ENCODE data around the gene COL5A1.
A peak's percentile ranks its signal among the peaks of the same experiment; 100 is the strongest.

The COL5A1 gene

DNA sequence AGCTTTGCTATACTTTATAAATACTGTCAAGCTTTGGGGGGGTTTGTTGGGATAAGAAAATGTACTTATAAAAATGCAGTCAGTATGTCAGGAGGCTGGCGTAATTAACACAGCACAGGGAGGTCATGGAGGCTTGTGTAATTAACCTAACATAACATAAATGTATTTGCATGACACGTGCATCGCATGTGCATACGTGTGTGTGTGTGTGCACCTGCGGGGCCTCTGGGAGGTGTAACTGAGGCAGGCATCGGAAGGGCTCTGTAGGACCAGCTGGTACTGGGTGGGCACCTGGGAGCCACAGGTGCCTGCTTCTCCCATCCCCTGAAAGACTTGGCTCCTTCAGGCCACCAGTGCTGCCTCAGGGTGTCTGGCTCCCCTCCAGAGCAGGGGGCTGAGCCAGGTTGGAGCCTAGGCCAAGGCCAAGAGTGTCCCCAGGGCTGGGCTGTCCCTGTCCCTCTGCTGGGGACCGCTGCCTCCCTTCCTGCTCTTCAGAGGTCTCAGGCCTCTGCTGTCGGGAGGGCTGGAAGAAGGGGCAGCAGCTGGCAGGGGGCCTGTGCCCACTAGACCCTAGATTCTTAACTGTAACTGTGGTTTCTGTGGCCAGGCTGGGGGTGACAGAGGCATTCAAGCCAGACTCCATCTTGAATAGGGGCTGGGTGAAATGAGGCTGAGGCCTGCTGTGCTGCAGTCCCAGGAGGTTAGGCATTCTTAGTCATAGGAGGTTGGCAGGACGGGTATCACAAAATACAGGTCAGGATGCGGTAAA, 248.0 kb downstream of the COL5A1 start:
- POLR2A ChIA-PET, result no interaction called here
- Histone ChIP-seq H3K4me3 (ENCODE audit: control insufficient read depth in 1 of 7, extremely low read depth in 1 of 7, insufficient read depth in 4 of 7, low read depth in 2 of 7, low read length in 6 of 7) (no peak overlapping the region), H3K27ac (ENCODE audit: insufficient read depth in 1 of 2, low read depth in 1 of 2, low read length in 2 of 2, poor library complexity in 1 of 2, severe bottlenecking in 2 of 2) (no peak overlapping the region), H3K27me3 (replicated peaks in 2 of 5; ENCODE audit: control insufficient read depth in 4 of 5, insufficient read depth in 5 of 5, low read length in 4 of 5) (no peaks in the 10 kb centered on the region), H3K9me3 (ENCODE audit: control extremely low read depth in 1 of 5, control insufficient read depth in 4 of 5, insufficient read depth in 2 of 5, low read depth in 1 of 5, low read length in 4 of 5) (peaks cover 0 to 1% (median 0%) of the 10 kb centered on the region in 5 experiments), H3K36me3 (ENCODE audit: control insufficient read depth in 4 of 4, insufficient read depth in 4 of 4, low read length in 3 of 4) (no peaks in the 10 kb centered on the region), H3K4me1 (ENCODE audit: control extremely low read depth in 1 of 4, control insufficient read depth in 4 of 4, insufficient read depth in 4 of 4, low read length in 3 of 4) (peaks cover 6 to 50% (median 34%) of the 10 kb centered on the region in 4 experiments)
- 87% methylated on average over 7 of the region's 10 CpGs for WGBS (ENCODE audit: insufficient coverage)
- DNase-seq, result peak in 2 of 3 donors; percentile 75 to 90
- CTCF ChIA-PET, result no interaction called here

DNA sequence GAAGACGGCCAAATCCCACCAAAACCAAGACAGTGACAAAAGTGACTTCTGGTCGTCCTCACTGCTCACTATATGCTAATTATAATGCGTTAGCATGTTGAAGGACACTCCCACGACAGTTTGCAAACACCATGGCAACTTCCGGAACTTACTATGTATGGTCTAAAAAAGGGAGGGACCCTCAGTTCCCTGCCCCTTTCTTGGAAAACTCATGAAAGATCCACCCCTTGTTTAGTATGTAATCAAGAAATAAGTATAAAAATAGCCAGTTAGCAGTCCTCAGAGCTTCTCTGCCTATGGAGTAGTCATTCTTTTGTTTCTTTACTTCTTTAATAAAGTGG, 248.5 kb downstream of the COL5A1 start:
- peaks cover 0 to 4% (median 0%) of the 10 kb centered on the region in 5 experiments for H3K9me3 ChIP-seq (ENCODE audit: control extremely low read depth in 1 of 5, control insufficient read depth in 4 of 5, insufficient read depth in 2 of 5, low read depth in 1 of 5, low read length in 4 of 5)
- H3K27ac ChIP-seq (ENCODE audit: insufficient read depth in 1 of 2, low read depth in 1 of 2, low read length in 2 of 2, poor library complexity in 1 of 2, severe bottlenecking in 2 of 2), result no peak overlapping the region
- peaks cover 6 to 50% (median 35%) of the 10 kb centered on the region in 4 experiments for H3K4me1 ChIP-seq (ENCODE audit: control extremely low read depth in 1 of 4, control insufficient read depth in 4 of 4, insufficient read depth in 4 of 4, low read length in 3 of 4)
- CTCF ChIA-PET, result no interaction called here
- no peaks in the 10 kb centered on the region for H3K27me3 ChIP-seq (replicated peaks in 2 of 5; ENCODE audit: control insufficient read depth in 4 of 5, insufficient read depth in 5 of 5, low read length in 4 of 5)
- H3K4me3 ChIP-seq (ENCODE audit: control insufficient read depth in 1 of 7, extremely low read depth in 1 of 7, insufficient read depth in 4 of 7, low read depth in 2 of 7, low read length in 6 of 7), result no peak overlapping the region
- no peaks in the 10 kb centered on the region for H3K36me3 ChIP-seq (ENCODE audit: control insufficient read depth in 4 of 4, insufficient read depth in 4 of 4, low read length in 3 of 4)
- 91% methylated on average over 4 of the region's 5 CpGs for WGBS (ENCODE audit: insufficient coverage)
- POLR2A ChIA-PET, result no interaction called here
- DNase-seq, result no peak

DNA sequence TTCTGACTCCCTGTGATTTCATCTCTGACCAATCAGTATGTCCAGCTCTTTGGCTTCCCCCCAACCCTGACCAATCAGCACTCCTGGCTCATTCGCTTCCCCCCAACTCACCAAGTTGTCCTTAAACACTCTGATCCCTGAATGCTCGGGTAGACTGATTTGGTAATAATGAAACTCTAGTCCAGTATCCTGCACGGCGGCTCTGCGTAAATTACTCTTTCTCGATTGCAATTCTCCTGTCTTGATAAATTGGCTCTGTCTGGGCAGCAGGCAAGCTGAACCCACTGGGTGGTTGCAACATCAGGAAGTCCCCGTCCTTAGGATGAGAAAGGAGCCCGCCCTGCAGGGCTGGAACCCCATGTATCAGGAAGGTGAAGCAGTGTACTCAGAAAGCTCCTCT, 249.4 kb downstream of the COL5A1 start:
- Histone ChIP-seq H3K27me3 (replicated peaks in 2 of 5; ENCODE audit: control insufficient read depth in 4 of 5, insufficient read depth in 5 of 5, low read length in 4 of 5) (no peaks in the 10 kb centered on the region), H3K4me1 (ENCODE audit: control extremely low read depth in 1 of 4, control insufficient read depth in 4 of 4, insufficient read depth in 4 of 4, low read length in 3 of 4) (peaks cover 6 to 56% (median 41%) of the 10 kb centered on the region in 4 experiments), H3K9me3 (ENCODE audit: control extremely low read depth in 1 of 5, control insufficient read depth in 4 of 5, insufficient read depth in 2 of 5, low read depth in 1 of 5, low read length in 4 of 5) (peaks cover 0 to 4% (median 0%) of the 10 kb centered on the region in 5 experiments), H3K36me3 (ENCODE audit: control insufficient read depth in 4 of 4, insufficient read depth in 4 of 4, low read length in 3 of 4) (no peaks in the 10 kb centered on the region), H3K27ac (ENCODE audit: insufficient read depth in 1 of 2, low read depth in 1 of 2, low read length in 2 of 2, poor library complexity in 1 of 2, severe bottlenecking in 2 of 2) (no peak overlapping the region), H3K4me3 (ENCODE audit: control insufficient read depth in 1 of 7, extremely low read depth in 1 of 7, insufficient read depth in 4 of 7, low read depth in 2 of 7, low read length in 6 of 7) (no peak overlapping the region)
- WGBS (ENCODE audit: insufficient coverage), result 82% methylated on average over 5 of the region's 8 CpGs
- ChIA-PET CTCF (interaction anchor here (0.6 kb wide), 1 partner anchor 349 kb away, joined by 3 read pairs; no protein-coding TSS in a partner anchor), POLR2A (no interaction called here)
- peak in 2 of 3 donors; percentile 13 to 31 for DNase-seq

DNA sequence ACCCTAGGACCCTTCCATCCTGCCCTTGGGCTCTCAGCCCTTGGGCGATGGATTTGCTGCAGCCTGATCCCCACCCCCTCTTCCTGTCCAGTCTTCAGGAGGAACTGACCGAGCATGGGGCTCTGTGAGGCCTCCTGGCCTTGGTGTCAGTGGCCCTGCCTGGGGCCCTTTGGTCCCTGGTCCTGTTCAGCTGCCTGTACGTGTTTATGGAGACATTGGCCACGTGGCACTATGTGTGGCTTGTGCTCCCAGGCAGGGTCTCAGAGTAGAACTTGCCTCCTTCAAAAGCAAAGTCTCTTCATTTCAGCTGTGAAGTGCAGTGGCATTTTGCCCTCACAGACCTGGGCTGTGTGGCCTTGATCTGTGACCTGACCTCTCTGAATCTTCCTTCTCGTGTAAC, 250.1 kb downstream of the COL5A1 start:
- CTCF ChIA-PET, result no interaction called here

DNA sequence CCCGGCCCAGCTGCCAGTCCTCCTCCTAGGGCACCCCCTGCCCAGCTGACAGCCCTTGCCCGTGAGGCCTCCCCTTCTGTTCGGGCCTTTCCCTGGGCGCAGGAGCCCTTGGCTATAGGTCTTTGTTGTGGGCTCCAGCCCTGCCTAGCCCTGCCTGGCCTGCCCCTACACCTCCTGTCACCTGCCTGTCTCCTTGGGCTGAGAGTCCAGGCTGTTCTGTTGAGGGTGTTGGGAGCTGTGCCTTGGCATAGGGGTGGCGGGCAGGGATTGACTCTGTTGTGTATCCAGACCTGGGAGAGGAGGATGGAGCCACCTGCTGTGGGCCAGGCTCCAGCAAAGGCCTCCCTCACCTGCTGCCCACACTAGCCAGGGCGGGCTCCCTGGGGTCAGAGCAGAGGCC, 250.6 kb downstream of the COL5A1 start:
- Histone ChIP-seq H3K9me3 (ENCODE audit: control extremely low read depth in 1 of 5, control insufficient read depth in 4 of 5, insufficient read depth in 2 of 5, low read depth in 1 of 5, low read length in 4 of 5) (peaks cover 0 to 4% (median 0%) of the 10 kb centered on the region in 5 experiments), H3K36me3 (ENCODE audit: control insufficient read depth in 4 of 4, insufficient read depth in 4 of 4, low read length in 3 of 4) (no peaks in the 10 kb centered on the region)

More for the DNA sequence above, 250.1 kb downstream of the COL5A1 start:
- no peak for DNase-seq
- Histone ChIP-seq H3K4me1 (ENCODE audit: control extremely low read depth in 1 of 4, control insufficient read depth in 4 of 4, insufficient read depth in 4 of 4, low read length in 3 of 4) (peaks cover 6 to 58% (median 42%) of the 10 kb centered on the region in 4 experiments), H3K4me3 (ENCODE audit: control insufficient read depth in 1 of 7, extremely low read depth in 1 of 7, insufficient read depth in 4 of 7, low read depth in 2 of 7, low read length in 6 of 7) (no peak overlapping the region), H3K36me3 (ENCODE audit: control insufficient read depth in 4 of 4, insufficient read depth in 4 of 4, low read length in 3 of 4) (no peaks in the 10 kb centered on the region), H3K27ac (ENCODE audit: insufficient read depth in 1 of 2, low read depth in 1 of 2, low read length in 2 of 2, poor library complexity in 1 of 2, severe bottlenecking in 2 of 2) (no peak overlapping the region), H3K9me3 (ENCODE audit: control extremely low read depth in 1 of 5, control insufficient read depth in 4 of 5, insufficient read depth in 2 of 5, low read depth in 1 of 5, low read length in 4 of 5) (peaks cover 0 to 4% (median 0%) of the 10 kb centered on the region in 5 experiments), H3K27me3 (replicated peaks in 2 of 5; ENCODE audit: control insufficient read depth in 4 of 5, insufficient read depth in 5 of 5, low read length in 4 of 5) (no peaks in the 10 kb centered on the region)
- 96% methylated on average over 5 of the region's 5 CpGs for WGBS (ENCODE audit: insufficient coverage)
- POLR2A ChIA-PET, result no interaction called here

DNA sequence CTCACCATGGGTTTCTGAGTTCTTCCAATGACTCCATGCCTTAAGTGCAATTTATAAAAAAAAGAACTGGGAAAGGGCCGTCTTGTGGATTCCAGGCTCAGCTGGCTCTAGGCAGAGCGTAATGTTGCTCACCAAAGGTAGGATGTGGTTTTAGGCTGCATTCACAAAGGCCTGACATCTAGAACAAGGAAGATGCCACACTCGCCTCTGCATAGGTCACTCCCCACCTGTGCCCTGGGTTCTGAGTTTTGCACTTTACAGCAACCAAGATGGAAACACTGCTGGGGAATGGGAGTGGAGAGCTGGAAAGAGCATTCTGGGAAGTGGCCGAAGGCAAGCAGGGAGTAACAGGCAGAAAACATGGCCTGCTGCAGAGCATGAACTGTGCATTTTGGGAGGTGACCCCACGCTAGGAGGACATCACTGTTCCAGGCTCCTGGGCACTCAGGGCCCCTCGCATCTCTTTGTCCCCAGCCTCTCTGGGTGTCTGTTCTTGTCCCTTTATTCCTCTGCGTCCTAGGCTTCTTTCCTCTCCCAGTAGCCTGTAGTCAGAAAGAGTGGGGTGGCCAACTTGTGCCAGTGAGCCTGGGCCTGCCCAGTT, 251.3 kb downstream of the COL5A1 start:
- peaks cover 0 to 4% (median 0%) of the 10 kb centered on the region in 5 experiments for H3K9me3 ChIP-seq (ENCODE audit: control extremely low read depth in 1 of 5, control insufficient read depth in 4 of 5, insufficient read depth in 2 of 5, low read depth in 1 of 5, low read length in 4 of 5)
- WGBS (ENCODE audit: insufficient coverage), result 98% methylated on average over 7 of the region's 7 CpGs
- no peak overlapping the region for H3K4me3 ChIP-seq (ENCODE audit: control insufficient read depth in 1 of 7, extremely low read depth in 1 of 7, insufficient read depth in 4 of 7, low read depth in 2 of 7, low read length in 6 of 7)
- H3K36me3 ChIP-seq (ENCODE audit: control insufficient read depth in 4 of 4, insufficient read depth in 4 of 4, low read length in 3 of 4), result no peaks in the 10 kb centered on the region
- H3K4me1 ChIP-seq (ENCODE audit: control extremely low read depth in 1 of 4, control insufficient read depth in 4 of 4, insufficient read depth in 4 of 4, low read length in 3 of 4), result peaks cover 0 to 46% (median 32%) of the 10 kb centered on the region in 4 experiments
- POLR2A ChIA-PET, result no interaction called here
- no peak for DNase-seq
- CTCF ChIA-PET, result no interaction called here
- no peaks in the 10 kb centered on the region for H3K27me3 ChIP-seq (replicated peaks in 2 of 5; ENCODE audit: control insufficient read depth in 4 of 5, insufficient read depth in 5 of 5, low read length in 4 of 5)
- no peak overlapping the region for H3K27ac ChIP-seq (ENCODE audit: insufficient read depth in 1 of 2, low read depth in 1 of 2, low read length in 2 of 2, poor library complexity in 1 of 2, severe bottlenecking in 2 of 2)

More for the DNA sequence above, 250.6 kb downstream of the COL5A1 start:
- Histone ChIP-seq H3K27ac (ENCODE audit: insufficient read depth in 1 of 2, low read depth in 1 of 2, low read length in 2 of 2, poor library complexity in 1 of 2, severe bottlenecking in 2 of 2) (no peak overlapping the region), H3K4me3 (ENCODE audit: control insufficient read depth in 1 of 7, extremely low read depth in 1 of 7, insufficient read depth in 4 of 7, low read depth in 2 of 7, low read length in 6 of 7) (no peak overlapping the region), H3K4me1 (ENCODE audit: control extremely low read depth in 1 of 4, control insufficient read depth in 4 of 4, insufficient read depth in 4 of 4, low read length in 3 of 4) (peaks cover 2 to 53% (median 39%) of the 10 kb centered on the region in 4 experiments), H3K27me3 (replicated peaks in 2 of 5; ENCODE audit: control insufficient read depth in 4 of 5, insufficient read depth in 5 of 5, low read length in 4 of 5) (no peaks in the 10 kb centered on the region)
- ChIA-PET POLR2A (no interaction called here), CTCF (no interaction called here)
- no peak for DNase-seq
- WGBS (ENCODE audit: insufficient coverage), result 100% methylated on average over 5 of the region's 6 CpGs

Measured in common myeloid progenitor, CD34-positive (primary cell).